Measurements from ENCODE around the gene NECTIN2. TPM values are rescaled to one million over a fixed set of nuclear protein-coding genes. Genes with fewer than 3 reads are reported as not detected.

NECTIN2 gene
- total RNA-seq, 1 donor from 2014 or later = 108 TPM

DNA sequence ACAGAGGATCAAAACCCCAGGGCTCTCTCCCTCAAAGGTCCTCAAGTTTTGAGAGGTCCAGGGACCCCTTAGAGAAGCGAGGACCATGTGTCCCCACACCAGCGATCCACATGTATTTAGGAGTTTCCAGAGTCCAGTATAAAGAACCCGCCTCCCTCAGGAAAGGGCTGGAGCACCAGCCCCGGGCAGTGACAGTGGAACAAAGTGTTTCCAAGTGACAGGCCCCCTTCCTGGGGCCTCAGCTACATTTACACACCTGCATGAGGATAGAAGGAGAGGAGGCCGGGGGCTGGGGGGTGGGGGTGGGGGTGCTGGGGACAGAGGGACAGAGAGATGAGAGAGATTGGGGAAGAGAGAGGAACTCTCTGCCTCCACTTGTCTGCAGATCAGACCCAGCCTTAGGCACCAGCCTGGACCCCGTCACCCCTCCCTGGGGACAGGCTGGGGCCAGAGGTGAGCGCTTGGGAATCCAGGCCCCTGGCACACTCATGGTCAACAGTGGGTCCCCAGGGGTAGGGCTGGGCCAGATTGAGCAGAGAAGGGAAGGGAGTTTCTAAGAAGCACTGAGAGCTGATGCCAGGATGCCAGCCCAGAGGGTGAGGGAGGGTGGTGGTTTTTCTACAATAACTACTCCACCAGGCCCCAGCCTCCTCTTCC, 36.4 kb upstream of the NECTIN2 start:
- TF ChIP-seq, protein P1, sequence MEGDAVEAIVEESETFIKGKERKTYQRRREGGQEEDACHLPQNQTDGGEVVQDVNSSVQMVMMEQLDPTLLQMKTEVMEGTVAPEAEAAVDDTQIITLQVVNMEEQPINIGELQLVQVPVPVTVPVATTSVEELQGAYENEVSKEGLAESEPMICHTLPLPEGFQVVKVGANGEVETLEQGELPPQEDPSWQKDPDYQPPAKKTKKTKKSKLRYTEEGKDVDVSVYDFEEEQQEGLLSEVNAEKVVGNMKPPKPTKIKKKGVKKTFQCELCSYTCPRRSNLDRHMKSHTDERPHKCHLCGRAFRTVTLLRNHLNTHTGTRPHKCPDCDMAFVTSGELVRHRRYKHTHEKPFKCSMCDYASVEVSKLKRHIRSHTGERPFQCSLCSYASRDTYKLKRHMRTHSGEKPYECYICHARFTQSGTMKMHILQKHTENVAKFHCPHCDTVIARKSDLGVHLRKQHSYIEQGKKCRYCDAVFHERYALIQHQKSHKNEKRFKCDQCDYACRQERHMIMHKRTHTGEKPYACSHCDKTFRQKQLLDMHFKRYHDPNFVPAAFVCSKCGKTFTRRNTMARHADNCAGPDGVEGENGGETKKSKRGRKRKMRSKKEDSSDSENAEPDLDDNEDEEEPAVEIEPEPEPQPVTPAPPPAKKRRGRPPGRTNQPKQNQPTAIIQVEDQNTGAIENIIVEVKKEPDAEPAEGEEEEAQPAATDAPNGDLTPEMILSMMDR (IDR thresholded peaks at IDR 0.05) = no peak
- no peaks in the 10 kb centered on the region for H3K27me3 ChIP-seq
- H3K4me3 ChIP-seq = peak overlapping the region; percentile 71
- H3K4me1 ChIP-seq = peaks cover 18% of the 10 kb centered on the region
- intact Hi-C loops (cut with DNase I) = no loop called here
- H3K36me3 ChIP-seq = peaks cover 22% of the 10 kb centered on the region
- ATAC-seq = no peak
- H3K9me3 ChIP-seq = no peaks in the 10 kb centered on the region
- DNase-seq = no peak
- peak overlapping the region; percentile 55 for H3K27ac ChIP-seq

DNA sequence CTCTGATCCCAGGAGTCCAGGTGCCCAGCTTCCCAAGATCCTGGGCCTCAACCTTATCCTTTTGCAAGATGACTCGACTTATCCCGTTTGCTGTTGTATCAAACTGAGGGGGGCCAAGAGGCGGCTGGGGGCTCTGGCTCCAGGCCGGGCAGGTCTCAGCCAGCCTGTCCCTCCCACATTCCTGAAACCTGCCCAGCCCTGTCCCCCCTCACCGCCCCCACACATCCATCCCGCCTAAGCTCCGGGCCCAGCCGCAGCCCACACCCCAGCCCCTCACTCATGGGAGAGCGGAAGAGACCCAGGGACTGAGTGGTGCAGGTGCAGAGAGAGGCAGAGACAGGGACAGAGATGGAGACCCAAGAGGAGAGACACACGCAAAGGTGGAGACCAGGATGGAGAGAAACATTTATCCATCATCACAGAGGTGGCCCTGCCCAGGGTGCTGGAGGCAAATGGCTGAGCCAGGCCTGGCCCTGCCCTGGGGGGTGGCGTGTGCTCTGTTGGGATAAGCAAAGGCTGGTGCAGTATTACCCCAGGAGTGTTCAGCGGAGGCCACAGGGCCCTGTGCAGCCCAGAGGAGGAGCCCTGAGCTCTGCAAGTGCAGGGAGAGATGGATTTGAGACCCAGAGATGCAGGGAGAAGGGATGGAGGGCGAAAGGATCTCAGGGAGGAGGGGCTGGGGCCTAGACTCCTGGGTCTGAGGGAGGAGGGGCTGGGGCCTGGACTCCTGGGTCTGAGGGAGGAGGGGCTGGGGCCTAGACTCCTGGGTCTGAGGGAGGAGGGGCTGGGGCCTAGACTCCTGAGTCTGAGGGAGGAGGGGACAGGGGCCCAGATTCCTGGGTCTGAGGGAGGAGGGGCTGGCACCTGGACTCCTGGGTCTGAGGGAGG, 35.6 kb upstream of the NECTIN2 start:
- H3K27ac ChIP-seq = no peak overlapping the region

DNA sequence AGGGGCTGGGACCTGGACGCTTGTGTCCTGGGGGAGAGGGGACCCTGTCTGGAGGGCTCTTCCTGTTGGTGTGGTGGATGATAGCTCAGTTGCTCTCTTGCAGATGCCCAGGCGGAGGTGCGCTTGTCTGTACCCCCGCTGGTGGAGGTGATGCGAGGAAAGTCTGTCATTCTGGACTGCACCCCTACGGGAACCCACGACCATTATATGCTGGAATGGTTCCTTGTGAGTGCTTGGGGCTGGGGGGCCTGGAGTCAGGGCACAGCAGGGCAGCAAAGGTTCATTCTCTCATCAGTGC, 35.0 kb upstream of the NECTIN2 start:
- Histone ChIP-seq H3K27ac (no peak overlapping the region), H3K4me3 (no peak overlapping the region), H3K9me3 (no peaks in the 10 kb centered on the region), H3K4me1 (peaks cover 18% of the 10 kb centered on the region), H3K27me3 (no peaks in the 10 kb centered on the region), H3K36me3 (peaks cover 22% of the 10 kb centered on the region)
- TF ChIP-seq, protein P1 (IDR thresholded peaks at IDR 0.05) = no peak
- DNase-seq (no peak), ATAC-seq (no peak)
- intact Hi-C loops (cut with DNase I) = no loop called here

More for the DNA sequence above, 35.6 kb upstream of the NECTIN2 start:
- no peak for ATAC-seq
- H3K4me1 ChIP-seq = peaks cover 18% of the 10 kb centered on the region
- H3K4me3 ChIP-seq = peak overlapping the region; percentile 71
- no peak for DNase-seq
- intact Hi-C loops (cut with DNase I) = no loop called here
- H3K9me3 ChIP-seq = no peaks in the 10 kb centered on the region
- TF ChIP-seq, protein P1 (IDR thresholded peaks at IDR 0.05) = no peak
- H3K36me3 ChIP-seq = peaks cover 22% of the 10 kb centered on the region
- no peaks in the 10 kb centered on the region for H3K27me3 ChIP-seq

DNA sequence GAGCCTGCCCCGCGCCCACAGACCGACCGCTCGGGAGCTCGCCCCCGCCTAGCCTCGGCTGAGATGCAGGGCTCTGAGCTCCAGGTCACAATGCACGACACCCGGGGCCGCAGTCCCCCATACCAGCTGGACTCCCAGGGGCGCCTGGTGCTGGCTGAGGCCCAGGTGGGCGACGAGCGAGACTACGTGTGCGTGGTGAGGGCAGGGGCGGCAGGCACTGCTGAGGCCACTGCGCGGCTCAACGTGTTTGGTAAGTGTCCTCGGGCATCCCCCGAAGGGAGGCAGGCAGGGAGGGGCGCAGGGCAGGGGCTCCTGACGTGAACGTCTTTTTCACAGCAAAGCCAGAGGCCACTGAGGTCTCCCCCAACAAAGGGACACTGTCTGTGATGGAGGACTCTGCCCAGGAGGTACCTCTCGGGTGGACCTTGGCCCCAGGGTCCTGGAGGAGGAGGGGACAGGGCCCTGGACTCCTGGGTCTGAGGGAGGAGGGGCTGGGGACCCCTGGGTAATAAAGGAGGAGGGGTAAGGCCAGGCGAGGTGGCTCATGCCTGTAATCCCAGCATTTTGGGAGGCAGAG, 33.9 kb upstream of the NECTIN2 start:
- Histone ChIP-seq H3K4me3 (no peak overlapping the region), H3K36me3 (peaks cover 22% of the 10 kb centered on the region), H3K27ac (no peak overlapping the region), H3K27me3 (no peaks in the 10 kb centered on the region), H3K9me3 (no peaks in the 10 kb centered on the region), H3K4me1 (peaks cover 18% of the 10 kb centered on the region)
- TF ChIP-seq, protein P1 (IDR thresholded peaks at IDR 0.05) = no peak
- intact Hi-C loops (cut with DNase I) = no loop called here
- no peak for ATAC-seq
- no peak for DNase-seq

DNA sequence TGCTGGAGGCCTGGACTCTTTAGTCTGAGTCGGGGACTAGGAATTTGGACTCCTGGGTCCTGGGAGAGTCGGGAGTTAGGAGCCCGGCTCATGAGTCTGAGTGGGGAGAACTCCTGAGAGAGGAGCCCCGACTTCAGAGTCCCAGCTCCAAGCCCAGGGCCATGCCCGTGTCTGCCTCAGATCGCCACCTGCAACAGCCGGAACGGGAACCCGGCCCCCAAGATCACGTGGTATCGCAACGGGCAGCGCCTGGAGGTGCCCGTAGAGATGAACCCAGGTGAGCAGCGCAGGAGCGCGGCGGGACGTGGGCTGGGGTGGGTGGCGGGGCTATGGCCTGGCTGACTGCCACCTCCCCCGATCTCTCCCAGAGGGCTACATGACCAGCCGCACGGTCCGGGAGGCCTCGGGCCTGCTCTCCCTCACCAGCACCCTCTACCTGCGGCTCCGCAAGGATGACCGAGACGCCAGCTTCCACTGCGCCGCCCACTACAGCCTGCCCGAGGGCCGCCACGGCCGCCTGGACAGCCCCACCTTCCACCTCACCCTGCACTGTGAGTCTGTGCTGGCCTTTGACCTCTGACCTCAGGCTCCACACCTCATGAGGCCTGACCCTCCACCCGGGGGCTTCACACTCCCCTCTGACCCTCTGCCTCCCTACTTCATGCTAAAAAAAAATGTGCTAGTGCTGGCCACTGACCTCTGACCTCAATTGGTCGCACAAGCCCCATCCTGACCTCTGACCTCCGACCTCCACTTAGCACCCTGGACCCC, 32.8 kb upstream of the NECTIN2 start:
- Histone ChIP-seq H3K27me3 (no peaks in the 10 kb centered on the region), H3K4me1 (peaks cover 14% of the 10 kb centered on the region), H3K9me3 (no peaks in the 10 kb centered on the region), H3K36me3 (peaks cover 22% of the 10 kb centered on the region), H3K4me3 (no peak overlapping the region), H3K27ac (no peak overlapping the region)
- DNase-seq (no peak), ATAC-seq (no peak)
- intact Hi-C loops (cut with DNase I) = no loop called here
- TF ChIP-seq, protein P1 (IDR thresholded peaks at IDR 0.05) = no peak
